Occipital lobe (tissue), 2 donors: Measurements from ENCODE around the gene DCBLD2. TPM values are rescaled to one million over a fixed set of nuclear protein-coding genes. Genes with fewer than 3 reads are reported as not detected.

Experiments
- DNase-seq: peaks from one replicate; lab custom pipeline; 2025; lab: John Stamatoyannopoulos, UW
- total RNA-seq: library from RNA; depleted of rRNA; stranded (reverse); fragments of >200 nt; gene quantifications from one replicate; pipeline ENCODE4 v1.2.3, GENCODE V29; 2014

Gene DCBLD2, protein sequence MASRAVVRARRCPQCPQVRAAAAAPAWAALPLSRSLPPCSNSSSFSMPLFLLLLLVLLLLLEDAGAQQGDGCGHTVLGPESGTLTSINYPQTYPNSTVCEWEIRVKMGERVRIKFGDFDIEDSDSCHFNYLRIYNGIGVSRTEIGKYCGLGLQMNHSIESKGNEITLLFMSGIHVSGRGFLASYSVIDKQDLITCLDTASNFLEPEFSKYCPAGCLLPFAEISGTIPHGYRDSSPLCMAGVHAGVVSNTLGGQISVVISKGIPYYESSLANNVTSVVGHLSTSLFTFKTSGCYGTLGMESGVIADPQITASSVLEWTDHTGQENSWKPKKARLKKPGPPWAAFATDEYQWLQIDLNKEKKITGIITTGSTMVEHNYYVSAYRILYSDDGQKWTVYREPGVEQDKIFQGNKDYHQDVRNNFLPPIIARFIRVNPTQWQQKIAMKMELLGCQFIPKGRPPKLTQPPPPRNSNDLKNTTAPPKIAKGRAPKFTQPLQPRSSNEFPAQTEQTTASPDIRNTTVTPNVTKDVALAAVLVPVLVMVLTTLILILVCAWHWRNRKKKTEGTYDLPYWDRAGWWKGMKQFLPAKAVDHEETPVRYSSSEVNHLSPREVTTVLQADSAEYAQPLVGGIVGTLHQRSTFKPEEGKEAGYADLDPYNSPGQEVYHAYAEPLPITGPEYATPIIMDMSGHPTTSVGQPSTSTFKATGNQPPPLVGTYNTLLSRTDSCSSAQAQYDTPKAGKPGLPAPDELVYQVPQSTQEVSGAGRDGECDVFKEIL
- total RNA-seq: 28.5 TPM

DNA sequence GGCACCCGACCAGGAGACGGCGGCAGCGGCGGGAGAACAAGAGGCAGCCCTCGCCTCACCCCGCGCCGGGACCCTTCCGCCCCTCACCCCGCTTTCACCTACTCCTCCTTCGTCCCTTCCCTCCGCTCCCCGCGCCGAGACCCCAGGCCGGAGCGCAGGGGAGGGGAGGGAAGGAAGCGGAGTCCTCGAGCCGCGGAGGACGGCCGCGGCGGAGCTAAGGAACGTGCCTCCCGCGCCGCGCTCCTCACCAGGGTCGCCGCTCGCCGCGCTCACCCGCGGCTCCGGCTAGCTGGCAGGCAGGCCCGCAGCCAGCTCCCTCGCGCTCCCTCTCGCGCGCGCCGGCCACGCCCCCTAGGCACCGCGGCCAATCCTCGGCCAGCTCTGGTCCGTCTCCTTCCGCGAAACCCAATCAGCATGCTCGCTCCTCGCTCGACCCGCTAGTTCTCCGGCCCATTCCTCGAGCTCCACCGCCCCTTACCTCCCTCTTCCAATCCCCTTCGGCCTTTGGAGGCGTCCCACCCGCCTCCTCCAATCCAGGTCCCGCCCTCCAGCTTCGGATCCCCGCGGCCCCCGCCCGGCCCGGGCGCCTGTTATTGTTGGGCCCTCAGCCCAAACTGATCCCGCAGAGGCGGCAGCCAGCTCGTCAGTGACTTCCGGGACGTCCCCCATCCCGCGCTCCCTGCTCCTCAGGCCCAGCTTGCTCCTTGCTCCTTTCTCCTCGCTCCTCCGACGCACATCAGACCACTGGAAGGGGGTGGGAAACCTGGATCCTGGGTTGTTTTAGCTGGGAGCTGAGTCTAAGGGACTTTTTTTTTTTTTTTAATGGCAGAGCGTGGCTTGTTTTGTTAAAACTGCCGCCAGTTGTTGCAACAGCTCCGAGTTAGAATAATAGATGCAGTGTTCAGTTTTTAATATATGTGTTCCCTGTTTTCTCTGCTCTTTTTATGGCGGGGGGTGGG is at the start of gene DCBLD2:
TSS of gene DCBLD2 (minus strand) at position 304 of the 959 bp plus-strand sequence. CDS start 369 bp downstream, outside the sequence.
- peak; percentile 99 for DNase-seq

DNA sequence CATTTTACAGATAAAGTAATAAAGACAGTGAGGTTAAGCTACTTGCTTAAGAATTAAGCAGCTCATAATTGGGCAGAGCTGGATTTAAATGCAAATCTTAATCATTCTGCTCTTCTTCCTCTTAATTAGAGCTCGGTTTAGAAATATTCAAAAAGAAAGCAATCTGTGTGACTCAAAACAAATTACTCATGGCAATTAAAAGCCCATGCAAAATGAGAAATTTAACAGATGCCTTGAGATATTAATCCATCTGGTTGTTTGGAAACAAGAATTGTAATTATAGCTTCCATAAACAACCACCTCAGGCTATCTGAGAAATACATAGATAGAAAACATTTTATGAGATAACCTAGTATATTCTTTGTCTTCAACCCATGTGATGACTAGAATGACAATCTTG is 44.2 kb upstream of the DCBLD2 start:
- no peak for DNase-seq

DNA sequence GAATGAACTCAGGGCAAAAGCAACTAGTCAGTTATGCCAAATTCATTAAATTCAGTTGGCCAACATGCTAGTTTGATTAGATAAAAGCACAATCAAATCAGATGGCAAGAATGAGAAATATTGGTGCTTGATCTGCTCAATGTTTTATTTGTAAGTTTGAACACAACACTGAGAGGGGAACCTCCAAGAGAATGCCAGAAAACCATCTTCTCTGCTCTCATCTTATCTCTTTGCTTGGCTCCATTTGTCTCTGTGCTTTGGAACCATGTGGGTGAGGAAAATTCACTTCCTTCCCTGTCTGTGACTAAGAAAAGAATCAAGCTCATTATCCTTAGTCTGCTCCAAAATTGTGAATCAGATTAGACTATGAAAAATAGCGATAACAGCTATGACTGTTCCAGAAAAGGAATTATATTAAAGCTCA is 43.6 kb upstream of the DCBLD2 start:
- DNase-seq: no peak

DNA sequence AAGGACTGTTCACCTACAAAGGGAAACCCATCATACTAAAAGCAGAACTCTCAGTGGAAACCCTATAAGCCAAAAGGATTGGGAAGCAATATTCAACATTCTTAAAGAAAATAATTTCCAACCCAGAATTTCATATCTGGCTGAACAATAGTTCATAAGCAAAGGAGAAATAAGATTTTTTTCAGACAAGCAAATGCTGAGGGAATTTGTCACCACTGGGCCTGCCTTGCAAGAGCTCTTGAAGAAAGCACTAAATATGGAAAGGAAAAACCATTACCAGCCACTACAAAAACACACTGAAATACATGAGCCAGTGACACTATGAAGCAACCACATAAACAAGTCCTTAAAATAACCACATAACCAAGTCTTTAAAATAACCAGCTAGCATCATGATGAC is 28.9 kb upstream of the DCBLD2 start:
- DNase-seq: no peak

DNA sequence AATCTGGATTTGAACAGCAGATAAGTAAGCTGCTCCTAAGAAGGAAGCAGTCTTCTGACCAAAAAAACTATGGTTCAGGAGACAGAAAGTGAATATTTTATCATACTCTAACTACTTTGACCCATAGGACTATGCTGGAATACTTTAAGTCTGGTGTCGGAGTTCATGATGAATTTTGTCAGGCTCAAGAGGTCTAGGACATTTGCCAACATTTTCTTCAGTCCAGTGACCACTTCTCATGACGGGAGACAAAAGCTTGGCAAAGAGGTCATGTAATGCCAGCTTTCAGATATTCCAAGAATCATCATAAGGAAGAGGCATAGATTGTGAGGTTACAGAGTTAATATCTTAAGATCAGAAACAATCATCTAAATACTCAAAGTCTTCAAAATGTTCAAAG is 20.5 kb upstream of the DCBLD2 start:
- DNase-seq: no peak

DNA sequence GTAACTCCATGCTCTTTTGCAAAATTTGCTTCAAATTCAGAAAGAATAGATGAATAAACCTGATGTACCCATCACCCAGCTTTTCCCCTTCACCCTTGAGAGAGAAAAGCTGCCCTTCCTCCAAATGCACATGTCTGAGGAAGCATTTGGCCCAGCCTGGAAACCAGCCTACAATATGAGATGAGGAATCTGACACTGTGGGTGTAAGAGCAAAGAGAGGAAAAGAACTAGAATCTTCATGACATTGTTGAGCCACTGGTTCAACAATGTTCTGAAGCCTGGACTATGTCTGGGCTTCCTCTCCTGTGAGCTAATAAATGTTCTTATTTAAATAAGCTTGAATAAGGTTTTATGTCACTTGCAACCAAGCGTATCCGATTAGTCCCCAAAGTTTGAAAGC is 18.7 kb upstream of the DCBLD2 start:
- DNase-seq: no peak

DNA sequence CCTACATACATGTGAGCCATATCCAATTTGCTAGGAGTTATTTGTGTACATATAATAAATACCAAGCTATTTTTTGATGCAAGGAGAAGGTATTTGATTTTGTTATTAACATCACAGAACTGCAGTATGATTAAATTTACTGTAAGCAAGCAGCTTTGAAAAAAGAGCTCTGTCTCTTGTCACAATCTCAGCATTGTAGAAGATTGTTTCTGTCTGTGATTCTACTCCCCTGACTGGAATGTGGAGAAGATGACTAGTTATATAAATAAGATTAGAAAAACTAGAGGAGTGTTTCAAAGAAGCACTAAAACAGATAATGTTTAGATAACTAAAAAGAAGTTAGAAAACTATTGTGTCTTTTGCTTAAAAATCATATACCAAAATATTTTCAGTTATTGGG is 17.1 kb upstream of the DCBLD2 start:
- DNase-seq: no peak

DNA sequence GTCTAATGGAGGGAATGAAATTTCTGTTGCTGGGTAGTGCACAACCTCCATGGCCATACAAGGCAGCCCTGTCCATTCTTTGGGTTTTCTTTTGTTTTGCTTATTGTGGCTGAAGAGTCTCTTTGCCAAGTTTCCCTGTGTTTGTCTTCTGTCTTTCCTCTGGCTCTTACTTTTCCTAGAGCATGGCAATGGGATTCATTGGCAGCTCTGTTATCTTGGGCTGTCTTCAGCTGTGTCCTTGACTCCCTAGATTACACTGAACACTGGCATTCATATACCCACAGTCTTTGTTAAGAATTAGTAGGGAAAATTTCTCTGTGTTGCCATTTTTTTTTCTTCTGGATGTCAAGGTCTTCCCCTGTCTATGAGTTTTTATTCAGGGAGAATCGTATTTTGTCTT is 16.1 kb upstream of the DCBLD2 start:
- DNase-seq: no peak

DNA sequence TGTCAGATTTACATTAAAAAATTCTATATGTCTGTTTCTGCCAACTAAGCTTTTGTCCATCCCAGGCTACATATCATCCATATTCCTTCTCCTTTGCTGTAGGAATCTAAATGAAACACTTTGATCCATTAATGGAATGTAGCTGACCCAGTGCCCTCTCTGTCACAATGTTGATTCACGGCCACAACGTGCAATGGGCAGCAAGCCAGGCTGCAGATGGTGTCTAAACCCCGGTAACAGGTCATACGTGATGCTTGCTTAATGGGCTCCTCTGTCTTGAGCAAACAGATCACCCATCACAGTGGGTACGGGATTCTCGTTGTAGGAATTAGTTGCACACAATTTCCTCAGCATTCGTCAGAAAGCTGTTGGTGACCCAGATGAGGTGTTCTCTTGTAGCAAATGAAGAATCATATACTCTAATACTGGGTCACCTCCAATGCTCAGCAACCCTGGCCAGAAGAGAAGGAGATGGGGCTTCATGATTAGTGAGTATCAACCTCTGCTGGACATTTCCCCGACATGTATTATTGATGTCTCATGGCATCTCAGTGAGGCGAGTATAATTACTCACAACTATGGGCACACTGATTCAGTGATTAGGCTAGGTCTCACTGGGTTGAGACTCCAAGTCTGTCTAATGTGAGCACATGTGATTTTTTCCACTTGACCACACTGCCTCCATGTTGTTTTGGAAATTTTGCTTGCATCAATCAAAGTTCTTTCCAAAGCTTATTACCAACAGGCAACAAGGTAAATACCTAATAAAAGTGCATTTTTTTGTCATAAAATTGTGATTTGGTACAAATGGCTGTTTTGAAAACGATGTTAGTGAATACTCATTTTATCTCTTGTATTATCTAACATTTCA is 12.9 kb upstream of the DCBLD2 start:
- no peak for DNase-seq

DNA sequence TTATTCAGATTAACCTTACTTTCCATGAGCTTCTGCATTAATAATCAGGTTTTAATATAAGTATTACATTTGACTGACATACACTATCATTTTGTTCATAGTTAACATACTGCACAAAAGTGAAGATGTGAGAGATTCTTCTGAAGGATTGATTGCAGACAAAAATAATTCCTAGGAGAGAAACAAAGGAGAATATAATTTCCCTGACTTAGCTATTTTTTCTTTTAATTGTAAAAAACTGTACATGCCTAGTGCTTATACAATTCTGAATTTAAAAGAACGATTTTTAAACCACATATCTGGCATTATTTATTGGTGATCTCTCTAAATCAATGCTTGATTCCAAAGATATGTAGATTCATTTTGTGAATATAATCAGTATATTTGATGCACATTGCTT is 11.0 kb upstream of the DCBLD2 start:
- DNase-seq: no peak

DNA sequence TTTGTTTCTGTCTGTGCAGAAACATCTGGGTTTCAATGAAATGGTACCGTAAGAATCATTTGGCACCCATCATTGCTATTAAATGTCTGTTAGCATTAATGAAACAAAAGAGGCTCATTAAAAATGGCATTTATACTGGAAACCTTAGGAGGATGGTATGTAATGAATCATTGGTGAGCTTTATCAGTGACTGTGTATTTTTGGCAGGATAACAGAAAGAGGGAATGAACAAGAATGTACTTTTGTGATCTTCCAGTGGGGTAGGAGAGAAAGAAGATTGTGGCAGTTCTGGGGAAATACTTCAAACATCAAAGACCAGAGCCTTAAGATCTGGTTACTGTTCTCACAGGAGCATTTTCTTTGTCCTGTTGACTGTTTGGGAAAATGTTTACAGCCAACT is 4.7 kb upstream of the DCBLD2 start:
- DNase-seq: no peak

DNA sequence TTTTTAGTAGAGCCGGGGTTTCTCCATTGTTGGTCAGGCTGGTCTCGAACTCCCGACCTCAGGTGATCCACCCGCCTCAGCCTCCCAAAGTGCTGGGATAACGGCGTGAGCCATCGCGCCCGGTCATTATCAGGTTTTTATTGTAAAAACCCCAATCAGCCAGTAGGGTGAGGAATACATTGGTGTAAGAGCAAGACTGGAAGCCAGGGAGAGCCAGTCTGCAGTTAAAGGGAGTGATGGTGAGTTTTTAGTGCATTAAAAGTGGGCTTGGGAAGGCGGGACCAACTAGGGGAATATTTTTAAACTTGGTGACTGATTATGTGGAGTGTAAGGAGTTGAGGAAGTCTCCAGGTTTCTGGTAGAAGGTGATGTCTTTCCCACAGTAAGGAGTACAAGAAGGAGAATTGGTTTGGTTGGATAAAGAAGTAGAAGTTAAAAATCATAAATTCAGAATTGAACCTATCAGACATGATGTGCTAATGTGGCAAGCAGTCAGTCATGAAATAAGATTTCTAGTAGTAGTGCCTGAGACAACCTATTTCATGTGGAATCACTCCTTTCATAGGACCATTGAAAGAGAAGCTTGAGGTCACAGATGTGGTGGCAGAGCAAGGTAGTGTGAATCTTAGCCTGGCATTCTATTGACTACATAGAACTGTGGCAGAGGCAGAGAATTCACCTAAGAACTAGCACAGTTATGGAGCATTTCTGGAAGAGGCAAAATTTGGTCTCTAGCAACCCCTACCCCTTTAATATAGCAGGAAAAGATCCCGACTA is 2.4 kb upstream of the DCBLD2 start:
- no peak for DNase-seq

DNA sequence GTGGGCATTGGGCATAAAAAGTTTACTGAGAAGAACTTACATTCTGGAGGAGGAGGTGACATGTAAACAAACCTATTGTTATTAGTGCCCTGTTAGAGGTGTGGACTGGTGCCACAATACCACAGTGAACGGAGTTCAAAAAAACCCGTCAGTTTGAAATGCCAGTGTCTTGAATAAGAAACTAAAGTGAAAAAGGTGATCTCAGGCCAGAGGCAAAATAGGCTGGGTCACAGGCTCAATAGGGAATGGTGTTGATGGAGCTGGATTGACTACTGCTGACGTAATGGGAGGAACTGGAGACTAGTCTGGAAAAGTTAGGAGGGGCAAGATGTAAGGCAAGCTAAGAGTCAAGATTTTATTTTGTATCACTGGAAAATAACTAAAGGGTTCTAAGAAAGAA is 1.6 kb upstream of the DCBLD2 start:
- DNase-seq: no peak

DNA sequence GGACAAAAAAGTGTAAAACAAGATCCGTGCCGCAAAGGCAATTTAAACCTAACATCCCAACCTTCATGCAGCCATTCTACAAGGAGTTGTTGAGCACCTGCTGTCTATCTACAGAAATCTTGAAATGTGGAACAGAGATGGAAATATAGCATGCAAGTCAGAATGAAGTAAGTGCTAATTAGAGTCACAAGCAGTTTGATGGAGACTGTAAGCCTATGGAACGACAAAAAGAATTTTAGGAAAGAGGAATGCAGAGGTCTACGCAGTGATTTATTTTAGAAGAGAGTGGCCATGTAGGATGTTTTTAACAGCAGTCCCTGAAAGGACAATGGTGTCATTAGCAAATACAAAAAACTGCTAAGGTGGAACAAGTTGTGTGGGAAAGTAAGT is 851 bp upstream of the DCBLD2 start:
- no peak for DNase-seq

DNA sequence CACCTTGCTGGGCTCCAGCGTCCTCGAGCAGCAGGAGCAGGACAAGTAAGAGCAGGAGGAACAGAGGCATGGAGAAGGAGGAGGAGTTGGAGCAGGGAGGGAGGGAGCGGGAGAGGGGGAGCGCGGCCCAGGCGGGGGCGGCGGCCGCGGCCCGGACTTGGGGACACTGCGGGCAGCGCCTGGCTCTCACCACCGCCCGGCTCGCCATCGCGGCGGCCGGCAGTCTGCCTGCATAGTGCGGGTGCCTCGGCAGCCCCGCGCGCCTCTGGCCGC is 440 bp downstream of the DCBLD2 start:
- DNase-seq: peak; percentile 27

DNA sequence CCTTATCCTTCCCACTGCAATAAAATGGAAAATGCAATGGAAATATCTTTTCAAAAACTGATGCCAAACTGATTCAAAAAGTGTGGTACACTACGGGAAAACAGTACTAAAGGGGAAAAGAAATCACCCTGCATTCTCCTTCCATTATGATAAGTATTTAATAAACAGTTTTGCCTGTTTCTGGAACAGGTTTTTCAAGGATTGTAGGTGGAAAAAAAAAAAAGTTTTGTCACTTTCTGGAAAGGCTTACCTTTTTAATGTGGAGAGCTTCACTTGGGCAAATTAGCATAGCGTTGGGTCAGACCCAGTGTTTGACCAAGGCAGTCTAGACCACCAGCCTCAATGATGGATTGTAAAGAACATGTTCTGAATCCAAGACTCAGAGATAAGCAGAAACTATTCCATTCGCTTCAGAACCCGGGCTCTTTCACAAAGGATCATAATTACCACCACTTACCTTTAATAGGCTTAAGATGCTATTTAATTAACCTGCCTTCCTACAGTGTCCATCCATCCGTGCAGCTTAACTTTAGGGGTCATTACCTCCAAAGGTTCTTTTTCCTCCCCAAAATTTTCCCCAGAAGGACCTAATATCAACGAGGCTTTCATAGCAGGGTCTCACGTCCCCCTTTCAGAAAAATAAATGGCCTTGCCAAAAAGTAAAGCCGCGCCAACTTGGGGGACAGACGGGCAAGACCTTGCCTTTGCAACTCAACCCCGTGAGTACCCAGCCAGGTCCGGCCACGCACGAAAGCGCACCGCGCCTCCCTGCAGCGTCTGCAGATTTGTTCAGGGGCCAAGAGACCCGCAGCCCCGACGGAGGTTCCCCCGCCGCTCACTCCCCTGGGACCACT is 1.0 kb downstream of the DCBLD2 start:
- DNase-seq: no peak

DNA sequence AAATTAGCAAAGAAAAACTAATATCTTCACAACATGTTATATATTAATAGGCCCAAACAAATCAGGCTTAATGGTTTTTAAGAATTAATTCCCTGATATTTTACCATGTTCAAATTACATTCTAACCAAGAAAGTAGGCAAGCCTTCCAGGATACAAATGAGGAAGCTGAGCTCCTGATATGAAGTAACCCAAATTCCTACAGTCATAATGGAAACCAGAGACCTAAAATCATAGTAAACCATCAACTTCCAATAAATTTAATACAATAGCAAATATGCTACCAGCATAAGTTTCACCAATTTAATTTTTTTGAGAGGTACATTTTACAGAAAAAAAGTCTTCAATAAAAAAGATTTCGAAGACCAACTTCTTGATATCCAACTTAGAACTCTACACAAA is 3.8 kb downstream of the DCBLD2 start:
- no peak for DNase-seq

DNA sequence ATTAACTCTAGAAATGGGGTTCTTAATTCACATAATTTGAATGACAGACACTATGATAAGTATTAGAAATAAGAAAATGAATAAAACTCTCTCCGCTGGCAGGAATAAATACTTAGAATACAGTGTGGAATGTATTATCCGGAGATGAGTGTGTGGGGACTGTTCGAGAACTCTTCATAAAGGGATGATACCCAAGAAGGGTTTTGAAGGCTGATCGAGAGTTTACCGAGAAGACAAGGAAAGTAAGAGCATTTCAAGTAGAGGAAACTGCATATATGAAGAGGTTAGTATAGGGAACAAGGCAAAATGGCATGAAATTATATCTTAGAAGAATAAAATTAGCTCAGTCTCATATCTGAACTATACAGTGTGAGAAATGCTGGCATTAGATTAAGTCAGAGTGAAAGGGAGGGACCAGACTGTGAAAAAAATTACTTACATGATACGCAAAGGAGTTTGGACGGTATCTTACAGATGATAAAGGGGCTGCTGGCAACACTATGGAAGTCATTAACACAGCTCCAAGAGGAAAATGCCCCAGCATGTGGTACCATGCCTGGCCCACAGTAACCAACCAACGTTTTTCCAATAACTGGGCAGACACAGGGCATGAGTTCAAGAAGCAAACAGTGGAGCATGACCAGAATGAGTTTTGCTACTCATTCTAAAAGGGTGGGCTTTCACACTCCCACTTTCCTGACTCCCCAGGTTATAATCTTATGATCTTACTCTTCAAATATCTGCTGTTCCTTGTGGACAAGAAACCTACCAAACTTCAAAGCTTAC is 6.5 kb downstream of the DCBLD2 start:
- DNase-seq: no peak
